AG04450 (cell line): Measurements from ENCODE around the gene EML6. TPM values are rescaled to one million over a fixed set of nuclear protein-coding genes. Genes with fewer than 3 reads are reported as not detected.

ENCODE experiments used
- CTCF ChIA-PET: fragments of 300-600, 350-600 bp; formaldehyde crosslinking; extraction: SDS; loops from one replicate; lab custom pipeline; 2022; ENCODE audit warnings: antibody characterized with exemption, inconsistent platforms; lab: Charles Lee
- POLR2A ChIA-PET: fragments of 350-600 bp; formaldehyde crosslinking; extraction: SDS; loops from one replicate; lab custom pipeline; 2021; ENCODE audit warnings: antibody characterized with exemption, inconsistent platforms; lab: Yijun Ruan, JAX
- DNase-seq: peaks from one replicate; pipeline ENCODE4 v3.0.0-alpha.2; 2011; ENCODE audit warnings: low read depth, low spot score
- H3K27ac ChIP-seq: one replicate; pipeline ENCODE4 v1.5.1; 2012; ENCODE audit warnings: low read depth, low read length, control low read depth
- H3K27me3 ChIP-seq: one replicate; pipeline ENCODE4 v1.6.0; 2012; ENCODE audit warnings: low read length; ENCODE audit not compliant: control insufficient read depth, insufficient read depth
- H3K4me3 ChIP-seq: 2 replicates; pipeline ENCODE4 v1.5.1; 2011; ENCODE audit warnings: mild to moderate bottlenecking, low read depth, low read length, control low read depth
- H3K9me3 ChIP-seq: 2 replicates; pipeline ENCODE4 v1.5.1; 2012; ENCODE audit warnings: low read length; ENCODE audit not compliant: control insufficient read depth, insufficient read depth
- CTCF ChIP-seq: IDR thresholded peaks from 2 replicates; pipeline ENCODE4 v1.5.1; 2011; ENCODE audit warnings: low read depth, low read length, control low read depth, inconsistent platforms
- polyA plus RNA-seq: library from polyadenylated mRNA; depleted of rRNA; stranded (reverse); fragments of >200 nt; gene quantifications from 2 replicates; pipeline ENCODE4 v1.2.3, GENCODE V29; 2011

EML6 gene
- polyA plus RNA-seq, 1 experiment: 0.30 TPM

GRCh38 chr2:54789878-54790277 lies 66.4 kb downstream of the EML6 start:
- peaks cover 30% of the 10 kb centered on the region for H3K27me3 ChIP-seq
- POLR2A ChIA-PET: no interaction called here
- no peak overlapping the region for H3K27ac ChIP-seq
- DNase-seq: no peak
- no peaks in the 10 kb centered on the region; the same call in 1 of the 2 replicates for H3K9me3 ChIP-seq
- no peak overlapping the region for H3K4me3 ChIP-seq
- TF ChIP-seq CTCF: no peak
- CTCF ChIA-PET: no interaction called here

DNA sequence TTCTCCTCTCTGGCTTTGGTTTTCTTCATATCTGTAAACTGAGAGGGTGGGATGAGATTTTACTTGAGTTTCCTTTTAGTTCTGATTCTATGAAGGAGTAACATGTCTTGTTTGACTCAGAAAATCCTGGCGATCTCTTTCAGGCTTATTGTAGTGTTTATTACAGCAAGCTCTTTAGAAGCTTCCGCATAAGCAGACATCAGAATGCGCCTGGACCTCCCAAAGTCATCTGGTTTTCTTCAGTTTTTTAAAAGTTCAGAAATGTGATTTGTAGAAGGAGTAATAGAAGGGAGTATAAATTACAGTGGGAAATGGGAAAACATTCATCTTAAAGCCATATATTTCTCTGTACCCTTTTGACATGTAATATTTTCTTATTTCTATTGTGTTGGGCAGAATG lies 68.4 kb downstream of the EML6 start:
- H3K4me3 ChIP-seq: no peak overlapping the region
- H3K9me3 ChIP-seq: no peaks in the 10 kb centered on the region; the same call in 1 of the 2 replicates
- peaks cover 23% of the 10 kb centered on the region for H3K27me3 ChIP-seq
- POLR2A ChIA-PET: no interaction called here
- CTCF ChIA-PET: no interaction called here
- no peak for TF ChIP-seq CTCF
- no peak for DNase-seq
- no peak overlapping the region for H3K27ac ChIP-seq

GRCh38 chr2:54797307-54797706 lies 73.8 kb downstream of the EML6 start:
- peaks cover 15% of the 10 kb centered on the region for H3K27me3 ChIP-seq
- no peaks in the 10 kb centered on the region for H3K9me3 ChIP-seq
- POLR2A ChIA-PET: no interaction called here
- no peak for TF ChIP-seq CTCF
- no peak overlapping the region for H3K4me3 ChIP-seq
- CTCF ChIA-PET: interaction anchor here (2.3 kb wide), 1 partner anchor 41 kb away, joined by 6 read pairs; no protein-coding TSS in a partner anchor
- DNase-seq: no peak
- no peak overlapping the region for H3K27ac ChIP-seq

- Histone ChIP-seq H3K4me3 (no peak overlapping the region), H3K27me3 (peaks cover 15% of the 10 kb centered on the region), H3K9me3 (no peaks in the 10 kb centered on the region), H3K27ac (no peak overlapping the region)
- no peak for DNase-seq
- TF ChIP-seq CTCF: no peak
- CTCF ChIA-PET: interaction anchor here (0.8 to 2.4 kb wide), 2 partner anchors 38 to 694 kb away, joined by 3 to 9 read pairs; no protein-coding TSS in a partner anchor
- POLR2A ChIA-PET: no interaction called here
Measured at GRCh38 chr2:54801352-54801751, 77.9 kb downstream of the EML6 start.

DNA sequence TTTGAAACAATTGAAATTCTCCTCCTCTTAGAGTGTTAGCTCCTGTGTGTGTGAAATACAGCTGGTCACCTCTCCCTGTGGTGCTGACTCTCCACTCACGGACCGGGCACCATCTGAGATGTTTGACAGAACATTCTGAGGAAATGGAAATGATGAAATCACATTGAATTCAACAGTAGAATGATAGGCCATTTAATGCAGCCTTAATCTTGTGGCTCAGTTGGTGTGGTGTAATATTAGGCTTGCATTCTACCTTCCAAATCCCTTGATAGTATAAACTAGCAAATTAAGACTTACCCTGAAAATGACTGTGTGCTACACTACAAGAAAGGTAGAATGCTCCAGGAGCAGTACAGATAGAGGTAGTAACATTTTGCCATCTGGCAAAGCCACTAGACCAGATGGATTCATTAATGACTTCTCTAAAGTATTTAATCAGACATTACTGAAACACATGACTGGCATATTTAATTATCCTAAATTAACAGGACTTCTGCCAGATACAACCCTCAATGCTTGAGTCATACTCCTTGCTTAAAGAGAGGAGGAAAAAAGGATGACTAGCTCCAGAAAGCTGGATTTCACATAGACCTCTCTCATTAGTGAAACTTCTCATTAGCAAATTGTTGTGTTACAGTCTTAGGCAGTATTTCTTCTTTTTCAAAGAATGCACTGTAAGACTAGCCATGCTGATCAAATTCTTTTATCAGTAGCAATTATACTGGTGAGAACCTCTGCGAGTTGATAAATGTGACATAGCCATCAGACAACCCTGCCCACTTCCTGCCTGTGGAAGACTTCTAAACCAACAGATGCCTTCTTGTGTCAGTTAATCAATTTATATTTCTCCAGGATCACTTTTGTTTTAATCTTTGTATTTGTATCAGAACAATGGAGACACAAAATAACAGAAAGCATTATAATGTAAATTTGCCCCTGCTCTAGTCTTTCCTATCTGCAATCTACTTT lies 80.6 kb downstream of the EML6 start:
- CTCF ChIA-PET: no interaction called here
- DNase-seq: no peak
- H3K27ac ChIP-seq: no peak overlapping the region
- H3K4me3 ChIP-seq: no peak overlapping the region
- H3K27me3 ChIP-seq: peaks cover 13% of the 10 kb centered on the region
- no peak for TF ChIP-seq CTCF
- POLR2A ChIA-PET: no interaction called here
- H3K9me3 ChIP-seq: no peaks in the 10 kb centered on the region
